Measurements from ENCODE around the gene SIAH1.

DNA sequence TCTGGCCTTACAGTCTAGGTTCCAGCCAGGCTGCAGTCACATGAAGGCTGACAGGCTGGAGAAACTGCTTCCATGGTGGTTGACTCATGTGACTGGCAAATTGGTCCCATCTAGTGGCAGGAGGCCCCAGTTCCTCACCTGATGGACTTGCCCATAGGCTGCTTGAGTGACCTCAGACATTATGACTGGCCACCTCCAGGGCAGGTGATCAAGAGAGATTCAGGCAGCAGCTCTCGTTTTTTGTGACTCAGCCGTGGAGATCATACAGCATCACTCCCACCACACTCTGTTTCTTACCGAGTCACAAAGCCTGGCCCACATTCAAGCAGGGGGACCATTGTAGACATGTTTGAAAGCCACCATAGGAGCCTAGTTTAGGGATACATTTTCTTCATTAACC, 34.5 kb downstream of the SIAH1 start:
- TF ChIP-seq, protein P1, sequence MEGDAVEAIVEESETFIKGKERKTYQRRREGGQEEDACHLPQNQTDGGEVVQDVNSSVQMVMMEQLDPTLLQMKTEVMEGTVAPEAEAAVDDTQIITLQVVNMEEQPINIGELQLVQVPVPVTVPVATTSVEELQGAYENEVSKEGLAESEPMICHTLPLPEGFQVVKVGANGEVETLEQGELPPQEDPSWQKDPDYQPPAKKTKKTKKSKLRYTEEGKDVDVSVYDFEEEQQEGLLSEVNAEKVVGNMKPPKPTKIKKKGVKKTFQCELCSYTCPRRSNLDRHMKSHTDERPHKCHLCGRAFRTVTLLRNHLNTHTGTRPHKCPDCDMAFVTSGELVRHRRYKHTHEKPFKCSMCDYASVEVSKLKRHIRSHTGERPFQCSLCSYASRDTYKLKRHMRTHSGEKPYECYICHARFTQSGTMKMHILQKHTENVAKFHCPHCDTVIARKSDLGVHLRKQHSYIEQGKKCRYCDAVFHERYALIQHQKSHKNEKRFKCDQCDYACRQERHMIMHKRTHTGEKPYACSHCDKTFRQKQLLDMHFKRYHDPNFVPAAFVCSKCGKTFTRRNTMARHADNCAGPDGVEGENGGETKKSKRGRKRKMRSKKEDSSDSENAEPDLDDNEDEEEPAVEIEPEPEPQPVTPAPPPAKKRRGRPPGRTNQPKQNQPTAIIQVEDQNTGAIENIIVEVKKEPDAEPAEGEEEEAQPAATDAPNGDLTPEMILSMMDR (IDR thresholded peaks at IDR 0.05; ENCODE audit: poor library complexity) = no peak
- TF ChIP-seq EZH2 (IDR thresholded peaks at IDR 0.05; ENCODE audit: borderline replicate concordance) = no peak
- no peak for TF ChIP-seq EZH2phosphoT487 (IDR thresholded peaks at IDR 0.05; ENCODE audit: low read depth, severe bottlenecking, unreplicated experiment)

All from hepatocyte (in vitro differentiated cells).